ENCODE results near the gene ENOX1. TPM values are rescaled to one million over a fixed set of nuclear protein-coding genes. Genes with fewer than 3 reads are reported as not detected.

ENOX1 gene
- total and polyA plus RNA-seq, 2 of the 13 experiments (the other 11 are each of a cell fraction or from before 2014, with no cell fraction given): not detected

GRCh38 chr13:43363156-43363953 is 423.4 kb downstream of the ENOX1 start:
- no peak for DNase-seq (ENCODE audit: low spot score)
- ChIA-PET POLR2A (no interaction called here), CTCF (ENCODE audit: low intra/inter-chr PET ratio, low total read pairs) (no interaction called here)
- no peak for FAIRE-seq
- Histone ChIP-seq H3K9me3 (ENCODE audit: low read length) (no peaks in the 10 kb centered on the region), H3K9ac (ENCODE audit: insufficient read depth, low read depth, low read length) (no peak overlapping the region), H3K79me2 (ENCODE audit: insufficient read depth, low read length) (no peaks in the 10 kb centered on the region), H3K27me3 (ENCODE audit: control insufficient read depth in 1 of 2, insufficient read depth in 2 of 2, low read length in 2 of 2) (no peaks in the 10 kb centered on the region), H4K20me1 (ENCODE audit: insufficient read depth, low read length) (no peaks in the 10 kb centered on the region), H3K36me3 (replicated peaks in 1 of 2; ENCODE audit: control insufficient read depth in 1 of 2, insufficient read depth in 2 of 2, low read length in 2 of 2) (no peaks in the 10 kb centered on the region), H3K4me2 (ENCODE audit: low read depth, low read length) (no peak overlapping the region), H3K4me1 (ENCODE audit: insufficient read depth, low read length) (no peaks in the 10 kb centered on the region), H3K27ac (ENCODE audit: extremely low read length, insufficient read depth, low read length) (no peak overlapping the region), H3K4me3 (replicated peaks in 1 of 3; ENCODE audit: insufficient read depth in 1 of 3, low read depth in 2 of 3, low read length in 3 of 3) (no peak overlapping the region), H2AFZ (ENCODE audit: low read length) (no peak overlapping the region)
- WGBS (ENCODE audit: low lambda C conversion rate): 41% methylated on average over 5 of the region's 5 CpGs
- intact Hi-C loops (cut with micrococcal nuclease; ENCODE audit: unreplicated experiment): no loop called here
- TF ChIP-seq TEAD3 (CRISPR knock-in tag; optimal IDR thresholded peaks at IDR 0.05; ENCODE audit: borderline replicate concordance): no peak
- no peak for TF ChIP-seq ZNF205 (CRISPR knock-in tag; IDR thresholded peaks at IDR 0.05)
- no peak for TF ChIP-seq PPARG (CRISPR knock-in tag; conservative IDR thresholded peaks at IDR 0.05)
- TF ChIP-seq ZFY (CRISPR knock-in tag; IDR thresholded peaks at IDR 0.05): no peak
- no peak for TF ChIP-seq WIZ (CRISPR knock-in tag; IDR thresholded peaks at IDR 0.05)
- no peak for TF ChIP-seq ZSCAN22 (CRISPR knock-in tag; IDR thresholded peaks at IDR 0.05)
- no peak for TF ChIP-seq ZNF737 (CRISPR knock-in tag; IDR thresholded peaks at IDR 0.05; ENCODE audit: borderline replicate concordance)
- no peak for TF ChIP-seq SALL1 (CRISPR knock-in tag; IDR thresholded peaks at IDR 0.05)
- TF ChIP-seq ZBTB49 (CRISPR knock-in tag; IDR thresholded peaks at IDR 0.05; ENCODE audit: borderline replicate concordance): no peak
- TF ChIP-seq ZNF263 (CRISPR knock-in tag; IDR thresholded peaks at IDR 0.05): no peak
- no peak for TF ChIP-seq MATR3 (CRISPR knock-in tag; IDR thresholded peaks at IDR 0.05)
- no peak for ATAC-seq
- no TSS peak for BruUV-seq (replicated peaks)
- in situ Hi-C loops (cut with HindIII; ENCODE audit: extremely low pct_ligation_motif_present, low pct_unique_long_range_greater_than_20kb): no loop called here

All from HepG2 (cell line).